ENCODE data around the gene SKAP1. TPM values are rescaled to one million over a fixed set of nuclear protein-coding genes. Genes with fewer than 3 reads are reported as not detected.

The SKAP1 gene
- total RNA-seq, 1 donor from 2014 or later: not detected

GRCh38 chr17:48336986-48337385, 93.0 kb downstream of the SKAP1 start:
- intact Hi-C loops (cut with DNase I): loop anchor here (5.0 kb wide), 2 partner anchors 255 to 280 kb away; partner anchors contain the start of genes HOXB3, HOXB5 and HOXB8

DNA sequence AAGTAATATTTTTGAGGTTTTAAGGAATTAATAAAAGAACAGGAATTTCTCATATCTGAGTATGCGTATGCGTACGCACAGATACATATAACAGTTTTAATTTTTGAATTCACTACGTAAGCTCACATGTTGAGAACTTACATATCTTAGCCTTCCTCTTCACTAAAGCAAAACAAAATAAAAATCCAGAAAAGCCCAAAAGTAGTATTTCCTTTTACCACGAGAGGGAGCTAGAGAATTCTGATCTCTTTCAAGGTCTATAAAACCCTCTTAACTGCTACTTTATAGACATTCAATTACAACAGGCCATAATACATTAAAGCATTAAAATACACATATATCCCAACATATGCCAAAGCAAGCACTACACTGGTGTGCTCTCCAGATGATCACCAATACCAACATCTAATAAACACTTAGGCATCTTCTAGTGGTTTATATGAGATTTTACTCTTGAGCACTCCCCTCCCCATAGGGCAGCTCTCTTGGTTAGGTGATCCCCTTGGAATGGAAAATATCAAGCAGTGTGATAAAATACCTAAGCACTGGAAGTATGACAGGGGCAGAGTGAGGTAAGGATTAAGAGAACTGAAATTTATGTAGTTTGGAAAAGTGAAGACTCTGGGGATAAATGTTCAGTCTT, 94.0 kb downstream of the SKAP1 start:
- DNase-seq (ENCODE audit: low spot score): no peak
- intact Hi-C loops (cut with DNase I): loop anchor here (5.0 kb wide), 2 partner anchors 256 to 281 kb away; partner anchors contain the start of genes HOXB3, HOXB5 and HOXB8

More at GRCh38 chr17:48336986-48337385, 93.0 kb downstream of the SKAP1 start:
- DNase-seq (ENCODE audit: low spot score): no peak

GRCh38 chr17:48335146-48335784, 94.7 kb downstream of the SKAP1 start:
- DNase-seq (ENCODE audit: low spot score): no peak
- intact Hi-C loops (cut with DNase I): loop anchor here (5.0 kb wide), 2 partner anchors 257 to 282 kb away; partner anchors contain the start of genes HOXB3, HOXB5 and HOXB8

DNA sequence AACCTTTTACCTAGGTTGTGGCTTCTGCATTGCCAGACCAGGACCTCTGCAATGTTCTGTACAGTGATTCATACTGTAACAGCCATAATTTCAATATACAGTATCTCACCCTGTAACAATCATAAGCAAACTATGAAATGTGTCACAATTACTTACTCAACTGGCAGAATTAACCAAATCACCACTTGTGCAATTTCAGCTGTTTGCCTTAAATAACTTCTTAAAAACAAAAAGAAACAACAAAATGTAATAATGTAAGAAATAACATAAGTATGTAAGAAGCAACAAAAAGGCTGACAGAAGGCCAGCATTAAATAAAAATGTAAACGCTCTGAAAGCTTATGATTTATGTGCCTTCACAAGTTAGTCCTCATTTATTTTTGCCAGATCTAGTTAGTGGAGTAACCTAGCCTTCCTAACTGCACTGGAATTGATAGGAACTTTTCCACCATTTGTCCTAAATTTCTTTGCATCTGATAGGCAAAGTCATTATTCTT, 96.9 kb downstream of the SKAP1 start:
- no peak for DNase-seq (ENCODE audit: low spot score)
- intact Hi-C loops (cut with DNase I): no loop called here

DNA sequence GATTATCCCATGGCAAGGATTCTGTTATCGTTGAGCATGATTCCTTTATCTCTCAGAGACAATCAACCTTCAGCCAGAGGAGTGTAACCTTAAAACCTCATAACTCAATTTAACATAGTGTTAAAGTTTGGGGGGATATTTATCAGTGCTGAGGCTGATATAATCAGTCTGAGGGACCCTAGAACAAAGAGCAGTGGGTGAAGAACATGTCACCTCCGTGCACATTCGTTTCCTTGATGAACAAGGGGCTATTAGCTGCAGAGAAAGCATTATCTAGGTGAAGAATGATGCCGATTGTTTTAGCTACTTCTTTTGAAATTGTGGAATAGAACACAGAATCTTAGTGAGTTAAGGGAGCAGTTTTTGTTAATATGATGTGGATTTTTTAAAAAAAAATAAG, 99.1 kb downstream of the SKAP1 start:
- intact Hi-C loops (cut with DNase I): no loop called here
- no peak for DNase-seq (ENCODE audit: low spot score)

DNA sequence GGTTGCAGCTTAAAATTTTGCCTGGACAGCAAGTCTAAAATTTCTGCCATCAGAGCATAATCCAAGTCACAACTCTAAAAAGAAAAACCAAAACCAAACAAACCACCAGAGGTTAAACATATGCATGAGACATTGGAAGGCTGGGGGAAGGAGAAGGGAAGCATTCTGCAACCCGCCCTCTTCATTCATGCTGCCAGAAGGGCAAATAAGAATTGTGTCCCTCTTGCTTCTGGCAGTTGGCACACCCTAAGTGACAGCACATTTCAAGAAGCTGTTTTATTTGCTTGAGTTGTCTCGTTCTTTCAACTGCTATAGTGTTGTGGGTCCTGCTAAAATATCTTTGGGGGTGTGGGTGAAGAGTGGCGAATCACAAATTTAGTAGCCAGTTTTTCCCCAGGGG, 99.6 kb downstream of the SKAP1 start:
- intact Hi-C loops (cut with DNase I): no loop called here
- DNase-seq (ENCODE audit: low spot score): no peak

GRCh38 chr17:48328457-48328856, 101.6 kb downstream of the SKAP1 start:
- DNase-seq (ENCODE audit: low spot score): no peak
- intact Hi-C loops (cut with DNase I): no loop called here

- no peak for DNase-seq (ENCODE audit: low spot score)
- intact Hi-C loops (cut with DNase I): no loop called here
Measured at GRCh38 chr17:48326310-48326709, 103.7 kb downstream of the SKAP1 start.

DNA sequence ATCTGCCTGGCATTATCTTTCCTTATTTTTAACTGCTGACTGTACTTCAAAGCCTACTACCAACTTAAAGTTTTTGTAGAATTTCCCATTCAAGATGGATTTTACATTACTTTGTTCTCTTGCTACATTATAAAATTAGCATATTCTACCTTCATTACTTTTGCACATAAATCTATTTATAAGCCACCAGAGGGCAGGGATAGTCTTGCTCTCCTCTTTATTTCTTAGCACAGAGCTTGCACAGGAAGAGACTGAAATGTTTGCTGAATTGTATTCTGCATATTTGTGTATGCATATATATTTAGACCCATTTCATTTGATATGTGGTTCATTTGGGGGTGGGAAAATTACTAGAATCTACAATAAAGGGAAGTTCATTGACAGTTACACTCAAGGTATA, 108.0 kb downstream of the SKAP1 start:
- no peak for DNase-seq (ENCODE audit: low spot score)

GRCh38 chr17:48317732-48318131, 112.3 kb downstream of the SKAP1 start:
- intact Hi-C loops (cut with DNase I): no loop called here

More for the DNA sequence above, 108.0 kb downstream of the SKAP1 start:
- intact Hi-C loops (cut with DNase I): no loop called here

GRCh38 chr17:48314716-48315115, 115.3 kb downstream of the SKAP1 start:
- intact Hi-C loops (cut with DNase I): no loop called here
- DNase-seq (ENCODE audit: low spot score): no peak

More at GRCh38 chr17:48317732-48318131, 112.3 kb downstream of the SKAP1 start:
- no peak for DNase-seq (ENCODE audit: low spot score)

DNA sequence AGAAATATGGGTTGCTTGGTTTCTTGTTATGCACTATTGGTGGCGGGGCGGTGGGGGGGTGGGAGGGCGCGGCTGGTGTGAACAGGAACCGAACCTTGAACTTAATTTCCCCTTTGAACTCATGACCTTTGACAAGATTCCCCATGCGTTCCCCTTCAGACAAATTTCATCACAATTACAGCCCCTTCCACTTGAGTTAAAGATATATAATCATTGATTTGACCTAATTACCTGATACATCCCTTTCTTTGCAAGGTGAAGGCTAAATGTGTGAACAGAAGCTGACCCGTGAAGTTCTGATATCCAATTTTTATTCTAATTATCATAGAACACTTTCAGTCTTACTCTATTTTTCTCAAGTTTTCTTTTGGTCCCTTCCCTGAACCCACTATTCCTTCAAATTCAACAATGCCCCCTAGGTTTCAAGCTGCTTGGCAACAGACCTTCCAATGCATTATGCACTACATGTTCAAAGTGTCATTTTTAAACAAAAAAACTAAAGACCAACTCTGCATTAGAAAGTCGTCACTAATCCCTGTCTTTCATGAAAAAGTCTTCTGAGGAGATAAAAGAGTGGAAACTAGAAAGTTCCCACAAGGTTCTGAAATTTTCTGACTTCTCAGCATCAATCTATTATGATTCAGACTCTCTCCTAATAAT, 116.8 kb downstream of the SKAP1 start:
- DNase-seq (ENCODE audit: low spot score): no peak
- intact Hi-C loops (cut with DNase I): no loop called here

GRCh38 chr17:48311324-48311723, 118.7 kb downstream of the SKAP1 start:
- no peak for DNase-seq (ENCODE audit: low spot score)
- intact Hi-C loops (cut with DNase I): no loop called here

- intact Hi-C loops (cut with DNase I): no loop called here
Measured at GRCh38 chr17:48310748-48311213, 119.2 kb downstream of the SKAP1 start.

GRCh38 chr17:48308581-48308980, 121.4 kb downstream of the SKAP1 start:
- intact Hi-C loops (cut with DNase I): loop anchor here (5.0 kb wide), 2 partner anchors 46 to 309 kb away; partner anchors contain the start of gene HOXB8

More at GRCh38 chr17:48310748-48311213, 119.2 kb downstream of the SKAP1 start:
- no peak for DNase-seq (ENCODE audit: low spot score)

GRCh38 chr17:48307814-48308411, 122.1 kb downstream of the SKAP1 start:
- no peak for DNase-seq (ENCODE audit: low spot score)
- intact Hi-C loops (cut with DNase I): loop anchor here (5.0 kb wide), 2 partner anchors 46 to 309 kb away; partner anchors contain the start of gene HOXB8

More at GRCh38 chr17:48308581-48308980, 121.4 kb downstream of the SKAP1 start:
- DNase-seq (ENCODE audit: low spot score): no peak

DNA sequence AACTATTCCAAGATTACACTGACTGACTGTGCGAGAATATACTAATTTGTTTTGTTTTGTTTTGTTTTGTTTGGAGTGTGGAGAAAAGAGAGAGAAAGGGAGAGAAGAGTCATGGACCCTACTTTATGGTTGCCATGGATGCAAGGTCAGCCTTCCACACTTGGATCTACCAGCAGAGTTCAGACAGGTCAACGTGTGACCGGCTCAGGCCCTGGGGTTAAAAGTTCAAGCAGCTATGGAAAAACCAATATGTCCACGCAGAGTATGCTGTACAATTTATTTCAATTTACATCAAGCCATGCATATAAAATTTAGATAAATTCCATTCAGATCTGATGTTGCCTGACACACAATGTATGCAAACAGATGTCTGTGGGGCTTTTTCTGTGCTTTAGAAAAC, 122.8 kb downstream of the SKAP1 start:
- DNase-seq (ENCODE audit: low spot score): no peak
- intact Hi-C loops (cut with DNase I): loop anchor here (5.0 kb wide), 2 partner anchors 45 to 310 kb away; partner anchors contain the start of gene HOXB8

GRCh38 chr17:48301002-48301401, 129.0 kb downstream of the SKAP1 start:
- intact Hi-C loops (cut with DNase I): no loop called here
- DNase-seq (ENCODE audit: low spot score): no peak

- no peak for DNase-seq (ENCODE audit: low spot score)
- intact Hi-C loops (cut with DNase I): no loop called here
Measured at GRCh38 chr17:48299760-48300159, 130.3 kb downstream of the SKAP1 start.
